GM12878 (cell line): ENCODE results near the gene SLX9. TPM values are rescaled to one million over a fixed set of nuclear protein-coding genes. Genes with fewer than 3 reads are reported as not detected.

Experiments used
- DPF2 ChIP-seq: fragments of 450-650 bp; IDR thresholded peaks from 2 replicates; pipeline ENCODE4 v1.6.1; 2017; ENCODE audit warnings: mild to moderate bottlenecking
- E2F4 ChIP-seq: IDR thresholded peaks from 2 replicates; pipeline ENCODE4 v1.6.1; 2012; ENCODE audit warnings: low read depth, low read length, improper control_type of control experiment
- E2F8 ChIP-seq: fragments of 450-650 bp; IDR thresholded peaks from 2 replicates; pipeline ENCODE4 v1.6.1; 2018; ENCODE audit warnings: mild to moderate bottlenecking, low read depth, moderate library complexity; ENCODE audit not compliant: partially characterized antibody
- GATAD2B ChIP-seq: fragments of 450-650 bp; conservative IDR thresholded peaks from 2 replicates; pipeline ENCODE4 v1.6.1; 2017; ENCODE audit warnings: low read depth, mild to moderate bottlenecking, moderate library complexity
- HCFC1 ChIP-seq: fragments of 150-350 bp; IDR thresholded peaks from 2 replicates; pipeline ENCODE4 v1.6.1; 2014; ENCODE audit warnings: low read length
- MEF2B ChIP-seq: fragments of 450-650 bp; IDR thresholded peaks from 2 replicates; pipeline ENCODE4 v1.6.1; 2018; ENCODE audit warnings: mild to moderate bottlenecking, moderate library complexity; ENCODE audit not compliant: partially characterized antibody, poor library complexity, severe bottlenecking
- MXI1 ChIP-seq: fragments of 150-350 bp; IDR thresholded peaks from 2 replicates; pipeline ENCODE4 v1.6.1; 2011; ENCODE audit warnings: low read depth, mild to moderate bottlenecking, inconsistent platforms, low read length, improper control_type of control experiment
- NKRF ChIP-seq: fragments of 450-650 bp; conservative IDR thresholded peaks from 2 replicates; pipeline ENCODE4 v1.6.1; 2017; ENCODE audit warnings: mild to moderate bottlenecking, moderate library complexity
- RBBP5 ChIP-seq: fragments of 200-600 bp; sonication (generic); conservative IDR thresholded peaks from 2 replicates; pipeline ENCODE4 v1.6.1; 2016
- SMARCA5 ChIP-seq: fragments of 450-650 bp; IDR thresholded peaks from 2 replicates; pipeline ENCODE4 v1.6.1; 2017; ENCODE audit warnings: mild to moderate bottlenecking
- STAT3 ChIP-seq: IDR thresholded peaks from 2 replicates; pipeline ENCODE4 v1.6.1; 2011; ENCODE audit warnings: low read depth, low read length, improper control_type of control experiment
- ZBTB33 ChIP-seq: fragments of 450-650 bp; IDR thresholded peaks from 2 replicates; pipeline ENCODE4 v1.6.1; 2017; ENCODE audit warnings: mild to moderate bottlenecking
- ZNF217 ChIP-seq: fragments of 450-650 bp; IDR thresholded peaks from 2 replicates; pipeline ENCODE4 v1.6.1; 2017; ENCODE audit warnings: antibody characterized with exemption, mild to moderate bottlenecking
- polyA plus RNA-seq, 11 experiments: library from polyadenylated mRNA; depleted of rRNA in 4 of 11; unstranded in 6 of 11; stranded (reverse) in 5 of 11; fragments of >200 nt; fragmentation: Nextera tagmentation in 4 of 11; fragmentation: Illumina TruSeq in 1 of 11; extraction: Ambion mirVana in 4 of 11; extraction: Trizol in 1 of 11; gene quantifications; 1 replicate in 1 of 11; 2 replicates in 10 of 11; pipeline versions ENCODE4 v1.2.1 to v1.2.3, GENCODE V29; 2011 to 2016; ENCODE audit warnings: inconsistent platforms in 2 of 11, missing spikeins in 2 of 11, low read depth in 1 of 11
- total RNA-seq, 4 experiments: library from RNA; depleted of rRNA in 3 of 4; stranded (reverse); fragments of >200 nt in 3 of 4; fragmentation: Illumina TruSeq in 1 of 4; extraction: Trizol in 1 of 4; gene quantifications; 2 replicates each; pipeline versions ENCODE4 v1.2.1 to v1.2.3, GENCODE V29; 2013 to 2021

Gene SLX9
- total and polyA plus RNA-seq, 10 of the 15 experiments (the other 5 are each of a cell fraction or from before 2014, with no cell fraction given), result 0.69 to 81.3 (median 33.9) TPM

- peak; percentile 65 for TF ChIP-seq MEF2B
- peak; percentile 24 for TF ChIP-seq GATAD2B
- TF ChIP-seq ZNF217, result no peak
- no peak for TF ChIP-seq RBBP5
- no peak for TF ChIP-seq STAT3
- no peak for TF ChIP-seq E2F8
- 0 out of 2 replicates have a peak, but pooled peaks have one; percentile 33 for TF ChIP-seq MXI1
- TF ChIP-seq E2F4, result no peak
- TF ChIP-seq SMARCA5, result peak; percentile 46; the same call in 1 of the 2 replicates
- TF ChIP-seq HCFC1, result no peak
- 0 out of 2 replicates have a peak, but pooled peaks have one; percentile 46 for TF ChIP-seq DPF2
- TF ChIP-seq ZBTB33, result no peak
- TF ChIP-seq NKRF, result peak; percentile 42; the same call in 1 of the 2 replicates
- TF ChIP-seq, all 136 proteins: peak for 12
Measured at GRCh38 chr21:44931501-44932407, 8.1 kb upstream of the SLX9 start (continued).
